Measurements from ENCODE around the gene DYNC1I1. TPM values are rescaled to one million over a fixed set of nuclear protein-coding genes. Genes with fewer than 3 reads are reported as not detected.

The DYNC1I1 gene
- total RNA-seq, 2 experiments from 2014 or later, result not detected

DNA sequence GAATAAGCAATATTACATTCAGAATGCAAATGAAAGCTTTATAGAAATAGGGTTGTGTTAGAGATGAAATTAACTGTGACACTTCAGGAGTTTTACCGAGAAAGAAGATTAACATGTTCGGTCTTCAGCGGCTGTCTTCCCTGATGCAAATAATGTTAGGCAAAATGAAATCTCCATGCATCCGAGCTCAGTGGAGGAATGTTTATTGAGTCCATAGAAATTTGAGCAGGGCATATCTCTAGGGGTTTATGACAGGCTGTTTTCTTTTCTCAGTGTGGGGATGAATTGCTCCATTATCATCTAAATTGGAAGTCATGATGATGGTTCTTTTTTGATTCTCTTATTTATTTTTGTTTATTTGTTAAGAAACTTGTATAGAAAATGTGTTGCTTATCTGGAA lies 31.7 kb downstream of the DYNC1I1 start:
- DNase-seq (no peak), ATAC-seq (no peak)
- Mint-ChIP-seq H3K36me3 (no peaks in the 10 kb centered on the region), H3K27me3 (peaks cover 3% of the 10 kb centered on the region), H3K9me3 (ENCODE audit: low read depth) (no peaks in the 10 kb centered on the region), H3K4me1 (no peaks in the 10 kb centered on the region), H3K4me3 (no peak overlapping the region), H3K27ac (no peak overlapping the region)
- CTCF ChIA-PET, result no interaction called here

DNA sequence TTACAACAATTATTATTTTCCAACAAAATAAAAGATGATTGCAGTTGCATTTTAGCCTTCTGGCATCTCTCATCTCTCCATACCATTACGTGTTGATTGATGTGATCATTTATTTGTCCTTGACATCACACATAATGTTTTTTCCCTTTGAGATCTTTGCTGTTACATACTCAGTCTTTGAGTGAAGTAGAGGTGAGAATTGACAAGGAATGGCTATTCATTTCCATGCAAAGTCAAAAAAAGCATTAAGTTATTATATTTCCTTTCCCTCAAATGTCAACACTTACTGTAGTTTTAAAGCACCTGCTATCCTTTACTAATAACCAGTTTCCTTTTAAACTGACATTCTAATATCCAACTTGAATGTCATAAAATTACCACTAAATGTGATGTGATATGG lies 33.6 kb downstream of the DYNC1I1 start:
- DNase-seq (no peak), ATAC-seq (no peak)
- Mint-ChIP-seq H3K27ac (no peak overlapping the region), H3K4me1 (no peaks in the 10 kb centered on the region), H3K36me3 (no peaks in the 10 kb centered on the region), H3K9me3 (ENCODE audit: low read depth) (no peaks in the 10 kb centered on the region), H3K4me3 (no peak overlapping the region), H3K27me3 (no peaks in the 10 kb centered on the region)
- CTCF ChIA-PET, result no interaction called here

DNA sequence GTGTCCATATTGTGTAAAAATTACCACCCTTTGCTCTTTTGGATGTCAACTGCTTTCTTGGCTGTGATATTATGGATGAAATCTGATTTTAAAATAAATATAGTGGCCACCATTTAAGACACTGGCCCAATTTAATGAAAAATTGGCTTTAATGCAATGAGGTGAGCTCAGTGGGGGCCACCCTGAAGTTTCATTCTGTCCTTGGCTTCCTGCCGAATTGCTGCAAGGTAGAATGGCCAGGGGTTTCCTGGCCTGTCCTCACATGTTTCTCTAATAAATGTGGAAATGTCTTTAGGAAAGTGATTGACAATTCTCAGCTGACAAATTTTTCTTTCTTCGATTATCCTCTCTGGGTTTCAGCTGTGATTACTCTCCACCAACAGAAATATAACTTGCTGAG lies 36.0 kb downstream of the DYNC1I1 start:
- Mint-ChIP-seq H3K4me1 (no peaks in the 10 kb centered on the region), H3K27ac (no peak overlapping the region), H3K27me3 (no peaks in the 10 kb centered on the region), H3K36me3 (no peaks in the 10 kb centered on the region), H3K4me3 (no peak overlapping the region), H3K9me3 (ENCODE audit: low read depth) (no peaks in the 10 kb centered on the region)
- CTCF ChIA-PET, result no interaction called here
- DNase-seq (no peak), ATAC-seq (no peak)

DNA sequence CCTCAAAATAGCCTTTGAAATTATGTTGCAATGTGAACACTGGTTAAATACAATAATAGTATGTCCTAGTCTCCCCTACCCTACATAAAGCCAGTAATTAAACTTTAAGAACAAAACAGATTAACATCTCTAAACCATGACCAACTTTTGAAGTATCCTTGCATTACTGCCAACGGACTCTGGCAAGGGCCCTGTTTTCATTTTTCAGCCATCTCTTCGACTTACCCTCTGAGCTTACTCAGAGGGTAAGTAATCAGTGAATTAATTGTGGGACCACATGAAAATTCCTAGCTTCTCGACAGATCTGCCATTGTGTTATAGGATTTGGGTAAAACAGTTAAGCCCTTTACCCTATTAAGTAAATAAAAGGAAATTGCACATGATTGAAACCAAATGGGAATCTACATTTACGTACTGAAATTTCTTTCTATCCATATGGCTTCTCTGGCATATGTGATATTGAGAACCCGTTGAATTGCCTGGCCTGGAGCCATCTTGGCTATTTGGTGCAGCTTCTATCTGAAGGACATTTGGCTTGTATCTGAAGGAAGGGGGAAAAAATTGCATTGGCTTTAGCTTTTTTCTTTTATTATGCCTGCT lies 39.6 kb downstream of the DYNC1I1 start:
- no peak overlapping the region for H3K27ac Mint-ChIP-seq
- H3K4me1 Mint-ChIP-seq, result no peaks in the 10 kb centered on the region
- no peaks in the 10 kb centered on the region for H3K36me3 Mint-ChIP-seq
- no peak overlapping the region for H3K4me3 Mint-ChIP-seq
- CTCF ChIA-PET, result no interaction called here
- DNase-seq (no peak), ATAC-seq (no peak)
- H3K9me3 Mint-ChIP-seq (ENCODE audit: low read depth), result no peaks in the 10 kb centered on the region
- no peaks in the 10 kb centered on the region for H3K27me3 Mint-ChIP-seq

DNA sequence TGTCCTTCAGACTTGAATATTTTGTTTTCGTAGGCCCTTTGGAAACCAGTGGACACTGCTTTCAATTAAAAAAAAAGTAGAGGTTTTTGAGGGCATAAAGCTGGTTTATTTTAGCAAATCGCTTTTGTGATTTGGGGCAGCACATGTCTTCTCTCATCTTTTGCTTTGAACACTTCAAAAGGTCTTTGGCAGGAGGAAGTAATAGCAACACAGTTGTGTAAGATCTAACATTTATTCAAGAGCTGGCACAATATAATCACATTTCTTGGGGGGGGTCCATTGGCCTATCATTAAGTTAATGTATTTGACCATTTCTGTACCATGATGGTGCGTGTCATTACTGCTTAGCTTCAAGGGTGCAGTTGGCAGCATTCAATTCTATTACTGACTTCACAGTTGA lies 42.4 kb downstream of the DYNC1I1 start:
- CTCF ChIA-PET, result no interaction called here
- H3K27me3 Mint-ChIP-seq, result no peaks in the 10 kb centered on the region
- no peak overlapping the region for H3K4me3 Mint-ChIP-seq
- H3K36me3 Mint-ChIP-seq, result no peaks in the 10 kb centered on the region
- H3K4me1 Mint-ChIP-seq, result no peaks in the 10 kb centered on the region
- no peak overlapping the region for H3K27ac Mint-ChIP-seq
- no peaks in the 10 kb centered on the region for H3K9me3 Mint-ChIP-seq (ENCODE audit: low read depth)
- DNase-seq (no peak), ATAC-seq (no peak)

DNA sequence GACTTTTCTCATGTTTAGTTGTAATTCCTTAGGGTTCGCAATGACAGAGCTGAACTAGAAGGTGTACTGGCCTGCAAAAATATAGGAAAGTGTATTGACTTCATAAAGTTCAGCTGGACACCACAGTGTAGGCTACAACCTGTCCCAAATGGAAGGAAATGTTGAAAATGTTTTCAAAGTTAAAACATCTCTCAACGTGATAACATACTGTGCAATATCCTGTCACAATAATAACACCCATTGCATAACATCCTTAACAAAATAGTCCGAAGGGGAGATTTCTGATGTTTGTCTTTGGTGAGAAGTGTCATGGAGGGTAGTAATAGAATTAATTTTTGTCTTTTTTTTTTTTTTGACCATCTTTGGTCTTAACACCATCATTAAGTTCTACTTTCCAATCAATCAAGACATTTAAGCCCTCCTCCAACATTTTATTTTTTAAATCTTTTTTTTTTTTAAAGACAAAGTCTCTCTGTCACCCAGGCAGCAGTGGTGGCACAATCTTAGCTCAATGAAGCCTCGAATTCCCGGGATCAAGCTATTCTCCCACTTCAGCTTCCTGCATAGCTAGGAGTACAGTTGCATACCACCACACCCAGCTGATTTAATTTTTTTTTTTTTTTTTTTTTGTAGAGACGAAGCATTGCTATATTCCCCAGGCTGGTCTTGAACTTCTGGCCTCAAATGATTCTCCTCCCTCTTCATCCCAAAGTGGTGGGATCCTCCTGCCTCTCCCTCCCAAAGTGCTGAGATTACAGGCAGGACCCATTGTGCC lies 45.7 kb downstream of the DYNC1I1 start:
- DNase-seq (no peak), ATAC-seq (no peak)
- Mint-ChIP-seq H3K27me3 (no peaks in the 10 kb centered on the region), H3K36me3 (no peaks in the 10 kb centered on the region), H3K4me1 (no peaks in the 10 kb centered on the region), H3K27ac (no peak overlapping the region), H3K4me3 (no peak overlapping the region), H3K9me3 (ENCODE audit: low read depth) (no peaks in the 10 kb centered on the region)
- CTCF ChIA-PET, result no interaction called here

DNA sequence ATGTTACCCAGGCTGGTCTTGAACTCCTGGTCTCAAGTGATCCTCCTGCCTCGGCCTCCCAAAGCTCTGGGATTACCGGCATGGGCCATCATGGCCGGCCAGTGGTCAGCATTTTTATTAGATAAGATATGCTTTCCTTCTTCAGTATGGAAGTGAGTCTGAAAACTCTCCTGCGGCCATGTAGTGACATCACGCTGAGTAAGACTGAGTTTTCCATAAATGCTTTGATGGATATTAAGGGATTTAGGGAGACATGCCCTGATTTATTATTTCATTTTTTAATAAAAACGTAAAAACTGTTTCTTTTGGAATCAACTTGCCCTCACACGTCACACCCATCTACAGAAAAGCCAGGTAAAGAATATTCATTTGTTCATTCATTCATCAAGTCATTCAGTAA lies 48.4 kb downstream of the DYNC1I1 start:
- no peak overlapping the region for H3K27ac Mint-ChIP-seq
- no peak overlapping the region for H3K4me3 Mint-ChIP-seq
- no peaks in the 10 kb centered on the region for H3K9me3 Mint-ChIP-seq (ENCODE audit: low read depth)
- H3K27me3 Mint-ChIP-seq, result no peaks in the 10 kb centered on the region
- H3K4me1 Mint-ChIP-seq, result no peaks in the 10 kb centered on the region
- no peak for DNase-seq
- no peak for ATAC-seq
- H3K36me3 Mint-ChIP-seq, result no peaks in the 10 kb centered on the region
- CTCF ChIA-PET, result no interaction called here

DNA sequence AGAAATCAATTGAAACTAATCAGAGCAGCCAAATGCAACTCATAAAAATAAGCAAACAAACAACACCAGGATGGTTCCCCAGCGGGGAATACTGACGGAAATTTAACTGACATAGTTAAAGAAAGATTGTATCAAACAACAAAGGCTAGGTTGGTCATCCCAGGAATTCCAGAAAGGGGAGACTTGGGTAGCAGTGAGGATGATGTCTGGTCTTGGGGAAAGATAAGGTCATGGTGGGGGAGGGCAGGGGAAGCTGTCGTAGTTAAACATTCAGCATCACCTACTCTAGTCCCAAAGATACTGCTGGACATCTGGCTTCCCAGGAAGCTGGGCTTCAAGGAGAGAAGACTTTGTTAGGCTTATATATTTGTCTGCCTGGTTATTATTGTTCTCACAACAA lies 50.4 kb downstream of the DYNC1I1 start:
- no peaks in the 10 kb centered on the region for H3K4me1 Mint-ChIP-seq
- CTCF ChIA-PET, result no interaction called here
- no peaks in the 10 kb centered on the region for H3K9me3 Mint-ChIP-seq (ENCODE audit: low read depth)
- DNase-seq, result no peak
- H3K27me3 Mint-ChIP-seq, result no peaks in the 10 kb centered on the region
- no peaks in the 10 kb centered on the region for H3K36me3 Mint-ChIP-seq
- H3K4me3 Mint-ChIP-seq, result no peak overlapping the region
- no peak for ATAC-seq
- no peak overlapping the region for H3K27ac Mint-ChIP-seq

DNA sequence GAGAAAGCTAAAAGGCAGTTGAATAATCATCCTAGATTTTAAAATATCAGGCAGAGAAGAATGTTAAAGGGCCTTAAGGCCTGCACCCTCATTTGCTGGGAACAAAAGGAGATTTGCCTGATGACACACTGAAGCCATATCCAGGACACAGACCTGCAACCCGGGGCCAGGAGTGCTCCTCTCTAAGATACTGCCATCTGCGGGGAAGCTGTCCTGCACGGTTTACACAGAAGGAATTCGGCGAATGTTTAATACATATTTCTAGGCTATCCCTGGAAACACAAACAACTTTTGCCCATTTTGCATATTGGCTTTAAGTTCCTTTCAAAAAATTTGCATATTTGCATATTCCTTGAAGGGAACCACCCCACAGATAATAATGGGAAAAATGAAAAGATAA lies 52.3 kb downstream of the DYNC1I1 start:
- CTCF ChIA-PET, result no interaction called here
- H3K27me3 Mint-ChIP-seq, result no peaks in the 10 kb centered on the region
- no peak for ATAC-seq

DNA sequence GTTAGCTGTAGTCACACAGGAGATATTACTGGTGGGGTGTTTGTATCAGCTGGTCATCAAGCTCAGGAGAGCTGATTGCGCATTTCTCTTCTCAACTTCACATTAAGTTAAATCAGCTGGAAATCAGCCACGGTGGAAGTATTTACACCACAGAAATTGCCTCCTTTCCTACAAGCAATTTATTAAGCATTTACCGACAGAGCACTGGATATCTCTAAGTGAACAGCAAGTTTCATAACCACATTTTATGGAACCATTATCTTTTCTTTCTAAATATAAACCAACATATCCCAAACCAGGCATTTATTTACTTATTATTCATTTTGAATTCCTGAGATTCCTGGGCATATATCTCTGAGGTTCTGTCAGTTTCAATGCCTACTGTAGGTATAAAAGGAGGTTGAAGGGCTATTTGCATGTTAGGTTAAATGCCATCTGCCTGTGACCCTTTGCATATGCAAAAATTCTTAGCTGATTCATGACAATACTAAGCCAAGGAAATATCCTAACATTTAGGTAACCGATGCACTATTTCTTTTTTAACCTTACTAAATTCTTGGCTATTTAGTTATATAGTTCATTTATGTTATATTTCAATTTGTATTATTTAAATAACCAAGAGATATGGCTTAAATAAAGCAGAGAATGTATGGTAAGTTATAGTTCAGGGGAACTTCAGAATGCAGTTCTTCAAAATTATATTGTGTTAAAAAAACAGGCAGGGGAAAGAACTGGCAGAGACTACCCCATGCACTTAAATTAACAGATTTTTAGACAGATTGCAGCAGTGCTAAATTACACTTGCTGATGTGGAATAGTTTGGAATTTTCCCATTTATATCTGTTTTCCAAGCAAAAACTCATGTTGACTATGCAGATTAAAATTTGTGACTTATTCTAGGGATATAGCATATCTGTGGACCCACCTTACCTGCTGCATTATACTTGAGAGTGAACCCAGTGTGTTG lies 56.8 kb downstream of the DYNC1I1 start:
- CTCF ChIA-PET, result no interaction called here
- Mint-ChIP-seq H3K27ac (no peak overlapping the region), H3K4me3 (no peak overlapping the region), H3K4me1 (no peaks in the 10 kb centered on the region), H3K9me3 (ENCODE audit: low read depth) (no peaks in the 10 kb centered on the region), H3K36me3 (no peaks in the 10 kb centered on the region), H3K27me3 (no peaks in the 10 kb centered on the region)
- ATAC-seq, result no peak
- no peak for DNase-seq

More for the DNA sequence above, 52.3 kb downstream of the DYNC1I1 start:
- Mint-ChIP-seq H3K27ac (no peak overlapping the region), H3K4me1 (no peaks in the 10 kb centered on the region), H3K9me3 (ENCODE audit: low read depth) (no peaks in the 10 kb centered on the region), H3K4me3 (no peak overlapping the region), H3K36me3 (no peaks in the 10 kb centered on the region)
- no peak for DNase-seq

DNA sequence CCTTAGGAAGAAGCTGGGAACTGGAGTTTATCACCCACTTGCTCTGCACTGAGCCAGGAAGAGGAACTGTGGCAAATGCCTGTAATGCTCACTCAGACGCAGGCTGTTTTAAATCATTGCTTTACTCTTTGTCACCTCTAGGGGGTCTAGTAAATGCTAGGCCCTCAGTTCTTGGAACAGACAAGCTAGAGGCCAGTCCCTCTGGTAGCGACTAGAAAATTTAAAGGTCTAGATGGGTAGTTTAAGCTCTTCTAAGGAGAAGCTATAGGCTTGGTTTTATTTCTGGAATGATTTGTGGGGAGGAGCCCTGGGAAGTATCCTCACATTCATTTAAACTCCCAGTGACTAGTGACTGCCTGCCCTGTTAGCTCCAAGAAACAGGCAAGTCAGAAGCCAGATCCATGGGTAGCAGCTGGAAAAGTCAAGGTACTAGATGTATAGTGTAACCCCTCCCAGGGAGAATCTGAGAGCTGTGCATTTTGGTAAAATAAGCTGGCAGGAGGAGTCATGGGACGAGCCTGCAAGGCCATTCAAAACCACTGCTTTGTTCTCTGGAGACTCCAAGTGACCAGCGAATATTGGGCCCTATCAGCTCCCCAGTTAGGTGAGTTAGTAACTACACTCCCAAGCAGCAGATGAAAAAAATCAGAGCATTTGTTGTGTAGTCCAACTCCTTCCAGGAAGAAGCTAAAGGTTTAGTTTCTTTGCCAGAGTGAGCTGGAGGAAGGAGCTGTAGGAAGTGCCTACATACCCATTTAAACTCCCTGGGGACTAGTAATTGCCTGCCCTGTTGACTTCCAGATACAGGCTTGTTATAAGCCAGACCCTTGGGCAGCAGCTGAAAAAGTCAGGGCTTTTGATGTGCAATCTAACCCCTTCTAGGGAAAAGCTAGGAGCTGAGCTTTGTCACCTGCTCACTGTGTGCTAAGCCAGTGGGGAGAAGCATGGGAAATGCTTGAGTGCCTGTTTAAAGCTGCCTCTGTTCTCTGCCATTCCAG lies 68.9 kb downstream of the DYNC1I1 start:
- no peaks in the 10 kb centered on the region for H3K36me3 Mint-ChIP-seq
- H3K4me1 Mint-ChIP-seq, result no peaks in the 10 kb centered on the region
- H3K9me3 Mint-ChIP-seq (ENCODE audit: low read depth), result no peaks in the 10 kb centered on the region
- H3K4me3 Mint-ChIP-seq, result no peak overlapping the region
- no peak overlapping the region for H3K27ac Mint-ChIP-seq
- no peak for ATAC-seq
- CTCF ChIA-PET, result interaction anchor here (0.8 to 1.1 kb wide), 2 partner anchors 27 to 30 kb away, joined by 3 to 4 read pairs; no protein-coding TSS in a partner anchor
- no peak for DNase-seq
- no peaks in the 10 kb centered on the region for H3K27me3 Mint-ChIP-seq

DNA sequence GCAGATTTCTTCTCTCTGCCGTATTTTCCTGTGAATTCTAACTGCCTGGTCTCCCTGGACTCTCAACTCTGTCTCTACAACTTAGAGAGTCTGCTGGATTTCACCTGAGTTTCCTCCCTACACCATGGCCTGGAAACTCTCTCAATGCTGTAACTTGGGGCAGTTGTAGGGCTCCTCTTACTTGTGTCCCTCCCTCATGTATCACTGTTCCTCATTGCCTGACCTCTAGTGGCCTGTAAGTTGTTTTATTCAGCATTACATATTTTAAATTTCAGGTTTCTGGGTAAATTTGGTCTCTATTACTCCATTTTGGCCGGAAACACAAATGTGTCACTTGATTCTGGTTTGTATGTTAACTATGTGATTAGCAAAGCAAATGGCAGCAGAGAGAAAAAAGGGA lies 70.9 kb downstream of the DYNC1I1 start:
- ATAC-seq (no peak), DNase-seq (no peak)
- no peak overlapping the region for H3K27ac Mint-ChIP-seq
- H3K9me3 Mint-ChIP-seq (ENCODE audit: low read depth), result no peaks in the 10 kb centered on the region
- CTCF ChIA-PET, result no interaction called here
- no peak overlapping the region for H3K4me3 Mint-ChIP-seq
- H3K36me3 Mint-ChIP-seq, result no peaks in the 10 kb centered on the region
- no peaks in the 10 kb centered on the region for H3K4me1 Mint-ChIP-seq
- H3K27me3 Mint-ChIP-seq, result no peaks in the 10 kb centered on the region

DNA sequence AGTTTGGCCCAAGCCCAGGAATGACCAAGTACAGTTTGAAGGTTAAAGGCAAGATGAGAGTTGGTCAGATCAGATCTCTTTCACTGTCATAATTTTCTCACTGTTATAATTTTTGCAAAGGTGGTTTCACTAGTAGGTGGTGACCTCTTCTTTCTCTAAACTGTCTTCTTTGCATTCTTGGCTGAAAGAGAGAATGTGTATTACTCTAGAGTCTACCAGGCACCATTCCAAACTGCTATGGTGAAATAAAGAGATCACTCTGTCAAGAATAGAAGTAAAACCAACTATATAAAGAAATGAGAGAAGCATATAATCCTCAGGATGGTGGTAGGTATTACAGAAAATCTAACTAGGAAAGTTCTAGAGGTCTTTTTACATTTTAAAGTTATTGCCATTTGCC lies 72.7 kb downstream of the DYNC1I1 start:
- no peak overlapping the region for H3K27ac Mint-ChIP-seq
- DNase-seq, result no peak
- H3K36me3 Mint-ChIP-seq, result no peaks in the 10 kb centered on the region
- CTCF ChIA-PET, result no interaction called here
- H3K9me3 Mint-ChIP-seq (ENCODE audit: low read depth), result no peaks in the 10 kb centered on the region
- H3K4me1 Mint-ChIP-seq, result no peaks in the 10 kb centered on the region
- no peak for ATAC-seq
- H3K27me3 Mint-ChIP-seq, result no peaks in the 10 kb centered on the region
- H3K4me3 Mint-ChIP-seq, result no peak overlapping the region
